Adipocyte (in vitro differentiated cells): Measurements from ENCODE around the gene SF3B4.

Experiments
- DNase-seq: peaks from one replicate; pipeline ENCODE4 v3.0.0-alpha.2; 2015; ENCODE audit warnings: low read depth
- H3K27me3 ChIP-seq: replicated peaks from 2 replicates; pipeline ENCODE4 v1.7.0; 2013; ENCODE audit warnings: mild to moderate bottlenecking, low read length, moderate library complexity; ENCODE audit not compliant: control insufficient read depth, insufficient read depth
- H3K36me3 ChIP-seq: 2 replicates; pipeline ENCODE4 v1.7.0; 2013; ENCODE audit warnings: low read length, mild to moderate bottlenecking, moderate library complexity; ENCODE audit not compliant: control insufficient read depth, insufficient read depth, severe bottlenecking
- H3K4me1 ChIP-seq: 2 replicates; pipeline ENCODE4 v1.7.0; 2013; ENCODE audit warnings: mild to moderate bottlenecking, low read length, moderate library complexity; ENCODE audit not compliant: control insufficient read depth, insufficient read depth
- H3K4me3 ChIP-seq: 2 replicates; pipeline ENCODE4 v1.7.0; 2013; ENCODE audit warnings: mild to moderate bottlenecking, low read length, moderate library complexity
- H3K9ac ChIP-seq: 2 replicates; pipeline ENCODE4 v1.7.0; 2013; ENCODE audit warnings: mild to moderate bottlenecking, low read length, moderate library complexity
- H3K9me3 ChIP-seq: 2 replicates; pipeline ENCODE4 v1.7.0; 2013; ENCODE audit warnings: mild to moderate bottlenecking, low read length, moderate library complexity; ENCODE audit not compliant: control insufficient read depth

Gene SF3B4

GRCh38 chr1:149916193-149916897 is 11.3 kb downstream of the SF3B4 start:
- Histone ChIP-seq H3K4me1 (no peaks in the 10 kb centered on the region), H3K9me3 (no peaks in the 10 kb centered on the region), H3K36me3 (peaks cover 13% of the 10 kb centered on the region), H3K9ac (peak overlapping the region; percentile 78), H3K4me3 (peak overlapping the region; percentile 79), H3K27me3 (peaks cover 6% of the 10 kb centered on the region)
- DNase-seq = no peak

DNA sequence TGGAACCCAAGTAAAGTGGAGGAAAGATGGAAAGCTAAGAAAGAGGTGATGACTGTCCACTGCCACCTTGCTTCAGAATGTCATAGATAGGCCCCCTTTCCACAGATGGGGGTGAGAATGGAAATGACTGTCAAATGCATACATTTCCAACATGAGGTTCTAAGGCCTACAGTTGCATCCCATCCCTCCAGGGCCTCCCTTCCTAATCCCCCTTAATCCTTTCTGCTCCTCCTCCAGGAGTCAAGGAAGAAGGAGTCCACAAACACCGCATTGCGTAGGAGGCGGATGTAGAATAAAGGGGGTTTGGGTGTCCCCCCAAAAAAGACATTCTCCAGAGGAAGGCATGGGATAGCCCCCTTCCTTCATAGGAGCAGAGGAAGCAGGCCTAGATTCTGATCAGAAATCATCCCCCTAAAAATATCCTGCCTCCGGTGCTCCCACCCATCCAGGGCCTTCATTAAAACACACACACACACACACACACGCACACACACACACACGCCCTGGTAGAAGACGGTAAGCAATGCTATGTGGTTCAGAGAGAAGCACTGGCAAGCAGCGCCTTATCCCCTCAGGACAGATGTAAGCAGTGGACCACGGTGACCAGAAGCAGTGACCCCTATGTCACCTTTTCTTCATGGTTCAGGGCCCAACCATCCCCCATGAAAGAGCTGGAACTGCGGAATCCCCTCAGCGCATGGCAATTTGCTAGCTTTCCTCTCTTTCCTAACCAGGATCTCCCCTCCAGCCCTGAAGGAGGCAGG is 12.0 kb downstream of the SF3B4 start:
- peaks cover 6% of the 10 kb centered on the region for H3K27me3 ChIP-seq
- H3K9ac ChIP-seq = peak overlapping the region; percentile 78
- peak overlapping the region; percentile 79 for H3K4me3 ChIP-seq
- no peak for DNase-seq
- no peaks in the 10 kb centered on the region for H3K4me1 ChIP-seq
- no peaks in the 10 kb centered on the region for H3K9me3 ChIP-seq
- peaks cover 21% of the 10 kb centered on the region for H3K36me3 ChIP-seq

DNA sequence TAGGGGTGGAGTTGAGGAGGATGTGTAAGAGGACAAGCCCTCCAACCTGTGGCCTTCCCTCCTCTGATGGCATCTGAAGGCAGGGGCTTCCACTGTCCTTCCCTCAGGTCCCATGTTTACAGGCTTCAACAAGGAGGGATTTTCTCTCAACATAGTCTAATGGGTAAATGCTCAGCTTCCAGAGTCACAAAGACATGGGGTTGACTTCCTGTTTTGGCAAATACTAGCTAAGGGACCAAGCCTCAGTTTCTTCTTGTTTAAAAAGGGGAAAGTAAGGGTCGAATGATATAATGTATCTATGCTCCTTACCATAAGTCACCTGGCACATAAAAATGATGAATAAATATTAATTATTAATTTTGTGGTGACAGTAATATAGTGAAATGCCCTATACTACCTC is 13.1 kb downstream of the SF3B4 start:
- Histone ChIP-seq H3K4me1 (no peaks in the 10 kb centered on the region), H3K4me3 (no peak overlapping the region), H3K9me3 (no peaks in the 10 kb centered on the region), H3K27me3 (peaks cover 6% of the 10 kb centered on the region), H3K9ac (no peak overlapping the region), H3K36me3 (peaks cover 23% of the 10 kb centered on the region)
- no peak for DNase-seq

- Histone ChIP-seq H3K4me3 (no peak overlapping the region), H3K9me3 (no peaks in the 10 kb centered on the region), H3K4me1 (no peaks in the 10 kb centered on the region), H3K36me3 (peaks cover 48% of the 10 kb centered on the region), H3K9ac (no peak overlapping the region), H3K27me3 (no peaks in the 10 kb centered on the region)
- DNase-seq = no peak
These were observed 21.0 kb downstream of the SF3B4 start for GRCh38 chr1:149906570-149907075.

GRCh38 chr1:149903836-149904491 is 23.6 kb downstream of the SF3B4 start:
- peaks cover 8% of the 10 kb centered on the region for H3K4me1 ChIP-seq
- H3K27me3 ChIP-seq = no peaks in the 10 kb centered on the region
- H3K9me3 ChIP-seq = no peaks in the 10 kb centered on the region
- peaks cover 33% of the 10 kb centered on the region for H3K36me3 ChIP-seq
- no peak overlapping the region for H3K4me3 ChIP-seq
- DNase-seq = no peak
- no peak overlapping the region for H3K9ac ChIP-seq

DNA sequence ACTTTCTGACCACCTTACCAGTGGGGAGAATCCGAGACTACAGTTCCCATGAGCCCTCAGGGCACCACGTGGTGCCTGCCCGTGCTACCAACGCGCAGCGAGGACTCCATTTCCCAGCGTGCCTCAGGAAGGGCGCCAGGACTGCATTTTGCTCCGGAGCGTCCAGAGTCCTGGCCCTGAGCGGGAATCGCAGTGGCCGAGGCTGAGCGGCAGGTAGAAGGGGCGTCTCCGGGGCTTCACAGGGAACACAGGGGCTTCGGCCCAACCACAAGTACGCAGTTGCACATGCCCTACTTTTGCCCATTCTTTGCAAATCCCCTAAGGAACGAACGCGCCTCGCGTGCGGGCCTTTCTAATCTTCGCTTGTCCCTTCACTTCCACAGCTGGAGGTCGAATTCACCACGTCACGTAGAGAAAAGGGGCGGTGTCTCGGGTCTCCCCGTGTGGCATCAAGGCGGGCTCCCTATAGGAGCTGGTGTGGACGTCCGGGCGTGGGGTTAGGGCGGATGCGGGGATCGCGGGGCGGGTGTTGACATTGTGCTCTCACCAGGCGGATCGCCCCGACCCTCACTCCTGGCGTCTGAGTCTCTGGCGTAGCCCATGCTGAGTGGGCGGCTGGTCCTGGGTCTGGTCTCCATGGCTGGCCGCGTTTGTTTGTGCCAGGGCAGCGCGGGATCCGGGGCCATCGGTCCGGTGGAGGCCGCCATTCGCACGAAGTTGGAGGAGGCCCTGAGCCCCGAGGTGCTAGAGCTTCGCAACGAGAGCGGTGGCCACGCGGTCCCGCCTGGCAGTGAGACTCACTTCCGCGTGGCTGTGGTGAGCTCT is 27.9 kb downstream of the SF3B4 start, which contains the start of gene BOLA1:
Gene BOLA1, plus strand, starts transcription at position 109 of the 825 bp plus-strand sequence. Its CDS starts 492 bp downstream, at position 601.
- H3K36me3 ChIP-seq = peaks cover 5% of the 10 kb centered on the region
- peak within 1 kb of the TSS; percentile 86 for H3K4me3 ChIP-seq
- peak; percentile 98 for DNase-seq
- H3K9ac ChIP-seq = peak within 1 kb of the TSS; percentile 84
- no peaks in the 10 kb centered on the region for H3K27me3 ChIP-seq
- H3K4me1 ChIP-seq = peaks cover 8% of the 10 kb centered on the region
- H3K9me3 ChIP-seq = no peaks in the 10 kb centered on the region

- no peak overlapping the region for H3K9ac ChIP-seq
- H3K36me3 ChIP-seq = no peaks in the 10 kb centered on the region
- H3K4me3 ChIP-seq = no peak overlapping the region
- DNase-seq = no peak
- H3K27me3 ChIP-seq = no peaks in the 10 kb centered on the region
- H3K9me3 ChIP-seq = no peaks in the 10 kb centered on the region
- H3K4me1 ChIP-seq = peaks cover 8% of the 10 kb centered on the region
These were observed 31.0 kb downstream of the SF3B4 start for GRCh38 chr1:149896575-149896974.

DNA sequence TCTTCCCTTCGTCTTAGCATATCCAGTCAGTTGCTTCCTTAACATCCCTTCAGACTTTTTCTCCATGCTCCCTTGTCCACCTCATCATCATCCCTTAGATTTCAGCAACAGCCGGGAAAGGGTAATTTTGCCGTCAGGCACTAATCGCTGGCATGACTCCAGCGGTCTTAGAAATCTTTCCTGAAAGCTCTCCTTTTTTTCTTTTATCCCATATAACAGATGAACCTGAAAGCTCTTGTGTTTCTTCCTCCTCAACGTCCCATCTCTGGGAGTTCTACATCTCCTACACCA is 38.7 kb downstream of the SF3B4 start:
- peak overlapping the region; percentile 84 for H3K9ac ChIP-seq
- H3K36me3 ChIP-seq = no peaks in the 10 kb centered on the region
- H3K4me1 ChIP-seq = peaks cover 20% of the 10 kb centered on the region
- H3K4me3 ChIP-seq = peak overlapping the region; percentile 95
- peak; percentile 76 for DNase-seq
- no peaks in the 10 kb centered on the region for H3K27me3 ChIP-seq
- H3K9me3 ChIP-seq = no peaks in the 10 kb centered on the region

DNA sequence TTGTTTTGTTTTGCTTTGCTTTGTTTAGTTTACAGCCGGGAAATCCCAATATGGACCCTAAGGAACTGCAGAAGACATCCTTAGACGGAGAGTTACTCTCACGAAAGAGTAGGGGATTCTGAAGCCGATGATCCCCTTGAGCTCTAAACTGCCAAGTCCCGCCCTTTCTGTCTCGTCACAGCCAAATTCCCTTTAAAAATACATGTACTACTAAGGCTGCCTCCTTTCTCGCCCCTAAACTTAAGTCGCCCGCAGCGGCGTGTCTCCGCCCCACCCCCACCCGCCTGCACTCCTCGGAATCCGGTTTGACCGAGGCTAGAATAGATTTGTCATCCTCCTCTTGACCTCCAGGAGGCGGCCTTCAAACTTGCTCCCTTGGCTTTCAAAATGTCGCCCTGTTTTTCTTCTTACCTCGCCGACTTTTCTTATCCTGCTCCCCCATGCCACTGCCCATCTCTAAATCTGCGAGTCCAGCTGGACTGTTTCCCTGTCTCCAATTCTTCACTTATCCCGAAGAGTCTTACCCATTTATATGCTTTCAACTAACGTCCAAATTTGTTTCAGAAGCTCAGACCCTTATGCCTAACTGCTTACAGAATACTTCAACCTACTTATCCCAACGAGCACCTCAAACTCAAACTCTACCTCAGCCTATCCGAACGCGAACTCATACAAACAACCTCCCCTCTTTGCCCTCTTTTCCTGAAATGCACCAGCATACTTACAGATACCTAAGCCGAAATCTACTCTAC is 39.2 kb downstream of the SF3B4 start:
- no peaks in the 10 kb centered on the region for H3K27me3 ChIP-seq

DNA sequence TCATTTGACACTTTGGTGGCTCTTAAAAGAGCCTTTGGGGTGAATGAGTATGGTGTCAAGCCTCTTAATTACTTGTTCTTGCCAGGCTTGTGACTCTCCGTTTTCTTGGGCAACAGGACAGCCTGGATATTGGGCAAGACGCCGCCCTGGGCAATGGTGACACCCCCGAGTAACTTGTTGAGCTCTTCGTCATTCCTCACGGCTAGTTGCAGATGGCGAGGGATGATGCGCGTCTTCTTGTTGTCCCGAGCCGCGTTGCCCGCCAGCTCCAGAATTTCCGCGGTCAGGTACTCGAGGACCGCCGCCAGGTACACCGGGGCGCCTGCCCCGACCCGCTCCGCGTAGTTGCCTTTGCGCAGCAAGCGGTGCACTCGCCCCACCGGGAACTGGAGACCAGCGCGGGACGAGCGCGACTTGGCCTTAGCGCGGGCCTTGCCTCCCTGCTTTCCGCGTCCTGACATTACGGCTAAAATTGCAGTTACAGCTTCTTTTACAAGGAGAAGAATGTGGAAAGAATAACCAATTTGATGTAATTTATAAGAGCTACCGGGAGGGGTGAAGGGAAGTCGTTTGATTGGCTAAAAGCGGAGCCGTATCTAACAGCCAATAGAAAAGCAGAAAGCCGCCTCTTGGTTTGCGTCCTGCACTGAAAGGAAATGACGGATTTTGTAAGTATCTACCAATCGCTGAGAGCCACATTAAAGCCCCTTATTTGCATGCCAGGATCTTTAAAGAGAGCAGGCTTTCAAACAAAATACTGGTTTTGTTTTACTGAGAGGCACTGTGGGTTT is 40.0 kb downstream of the SF3B4 start:
- Histone ChIP-seq H3K4me1 (peaks cover 24% of the 10 kb centered on the region), H3K9me3 (no peaks in the 10 kb centered on the region), H3K9ac (peak overlapping the region; percentile 84), H3K4me3 (peak overlapping the region; percentile 95), H3K27me3 (no peaks in the 10 kb centered on the region), H3K36me3 (no peaks in the 10 kb centered on the region)
- DNase-seq = peak; percentile 98

More for the DNA sequence above, 39.2 kb downstream of the SF3B4 start:
- Histone ChIP-seq H3K36me3 (no peaks in the 10 kb centered on the region), H3K9ac (peak overlapping the region; percentile 84), H3K9me3 (no peaks in the 10 kb centered on the region), H3K4me3 (peak overlapping the region; percentile 95), H3K4me1 (peaks cover 24% of the 10 kb centered on the region)
- peak; percentile 95 for DNase-seq
